Measurements from ENCODE around the gene EIF4EBP3.

DNA sequence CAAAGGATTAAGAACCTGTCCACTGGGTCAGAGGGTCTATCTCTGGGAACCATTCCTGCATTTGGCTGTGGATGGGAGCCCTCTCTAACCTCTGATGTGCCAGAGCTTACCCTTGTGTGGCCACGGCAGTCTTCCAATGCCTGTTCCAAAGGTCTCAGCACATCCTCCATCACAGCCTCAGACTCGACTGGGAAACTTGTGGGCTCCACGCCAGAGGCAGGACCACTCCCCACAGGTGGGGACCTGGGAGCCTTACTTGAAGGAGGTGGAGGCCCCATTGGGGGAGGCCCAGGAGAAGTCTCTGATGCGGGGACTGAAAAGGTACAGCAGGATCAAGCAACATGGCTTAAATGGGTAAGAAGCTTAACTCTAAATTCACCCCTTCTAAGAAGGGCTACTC is 4.4 kb downstream of the EIF4EBP3 start:
- TF ChIP-seq, protein P1, sequence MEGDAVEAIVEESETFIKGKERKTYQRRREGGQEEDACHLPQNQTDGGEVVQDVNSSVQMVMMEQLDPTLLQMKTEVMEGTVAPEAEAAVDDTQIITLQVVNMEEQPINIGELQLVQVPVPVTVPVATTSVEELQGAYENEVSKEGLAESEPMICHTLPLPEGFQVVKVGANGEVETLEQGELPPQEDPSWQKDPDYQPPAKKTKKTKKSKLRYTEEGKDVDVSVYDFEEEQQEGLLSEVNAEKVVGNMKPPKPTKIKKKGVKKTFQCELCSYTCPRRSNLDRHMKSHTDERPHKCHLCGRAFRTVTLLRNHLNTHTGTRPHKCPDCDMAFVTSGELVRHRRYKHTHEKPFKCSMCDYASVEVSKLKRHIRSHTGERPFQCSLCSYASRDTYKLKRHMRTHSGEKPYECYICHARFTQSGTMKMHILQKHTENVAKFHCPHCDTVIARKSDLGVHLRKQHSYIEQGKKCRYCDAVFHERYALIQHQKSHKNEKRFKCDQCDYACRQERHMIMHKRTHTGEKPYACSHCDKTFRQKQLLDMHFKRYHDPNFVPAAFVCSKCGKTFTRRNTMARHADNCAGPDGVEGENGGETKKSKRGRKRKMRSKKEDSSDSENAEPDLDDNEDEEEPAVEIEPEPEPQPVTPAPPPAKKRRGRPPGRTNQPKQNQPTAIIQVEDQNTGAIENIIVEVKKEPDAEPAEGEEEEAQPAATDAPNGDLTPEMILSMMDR (IDR thresholded peaks at IDR 0.05; ENCODE audit: insufficient read depth, low read length): no peak
- TF ChIP-seq, protein P2, sequence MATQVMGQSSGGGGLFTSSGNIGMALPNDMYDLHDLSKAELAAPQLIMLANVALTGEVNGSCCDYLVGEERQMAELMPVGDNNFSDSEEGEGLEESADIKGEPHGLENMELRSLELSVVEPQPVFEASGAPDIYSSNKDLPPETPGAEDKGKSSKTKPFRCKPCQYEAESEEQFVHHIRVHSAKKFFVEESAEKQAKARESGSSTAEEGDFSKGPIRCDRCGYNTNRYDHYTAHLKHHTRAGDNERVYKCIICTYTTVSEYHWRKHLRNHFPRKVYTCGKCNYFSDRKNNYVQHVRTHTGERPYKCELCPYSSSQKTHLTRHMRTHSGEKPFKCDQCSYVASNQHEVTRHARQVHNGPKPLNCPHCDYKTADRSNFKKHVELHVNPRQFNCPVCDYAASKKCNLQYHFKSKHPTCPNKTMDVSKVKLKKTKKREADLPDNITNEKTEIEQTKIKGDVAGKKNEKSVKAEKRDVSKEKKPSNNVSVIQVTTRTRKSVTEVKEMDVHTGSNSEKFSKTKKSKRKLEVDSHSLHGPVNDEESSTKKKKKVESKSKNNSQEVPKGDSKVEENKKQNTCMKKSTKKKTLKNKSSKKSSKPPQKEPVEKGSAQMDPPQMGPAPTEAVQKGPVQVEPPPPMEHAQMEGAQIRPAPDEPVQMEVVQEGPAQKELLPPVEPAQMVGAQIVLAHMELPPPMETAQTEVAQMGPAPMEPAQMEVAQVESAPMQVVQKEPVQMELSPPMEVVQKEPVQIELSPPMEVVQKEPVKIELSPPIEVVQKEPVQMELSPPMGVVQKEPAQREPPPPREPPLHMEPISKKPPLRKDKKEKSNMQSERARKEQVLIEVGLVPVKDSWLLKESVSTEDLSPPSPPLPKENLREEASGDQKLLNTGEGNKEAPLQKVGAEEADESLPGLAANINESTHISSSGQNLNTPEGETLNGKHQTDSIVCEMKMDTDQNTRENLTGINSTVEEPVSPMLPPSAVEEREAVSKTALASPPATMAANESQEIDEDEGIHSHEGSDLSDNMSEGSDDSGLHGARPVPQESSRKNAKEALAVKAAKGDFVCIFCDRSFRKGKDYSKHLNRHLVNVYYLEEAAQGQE (IDR thresholded peaks at IDR 0.05; ENCODE audit: insufficient replicate concordance, low read depth): no peak
- TF ChIP-seq POLR2AphosphoS5 (IDR thresholded peaks at IDR 0.05; ENCODE audit: low read depth): no peak
- no peak for TF ChIP-seq SPI1 (IDR thresholded peaks at IDR 0.05; ENCODE audit: borderline replicate concordance, low read depth)
- TF ChIP-seq GABPA (IDR thresholded peaks at IDR 0.05; ENCODE audit: low read depth): no peak
